Measurements from ENCODE around the gene DYNC2I2.

The DYNC2I2 gene

GRCh38 chr9:128633601-128634000 is 23.0 kb downstream of the DYNC2I2 start:
- DNase-seq (ENCODE audit: low spot score), result no peak
- TF ChIP-seq CTCF (IDR thresholded peaks at IDR 0.05; ENCODE audit: extremely low read depth, missing control alignments), result no peak

GRCh38 chr9:128633057-128633456 is 23.6 kb downstream of the DYNC2I2 start:
- DNase-seq (ENCODE audit: low spot score), result no peak
- no peak for TF ChIP-seq CTCF (IDR thresholded peaks at IDR 0.05; ENCODE audit: extremely low read depth, missing control alignments)

GRCh38 chr9:128632486-128632885 is 24.2 kb downstream of the DYNC2I2 start:
- TF ChIP-seq CTCF (IDR thresholded peaks at IDR 0.05; ENCODE audit: extremely low read depth, missing control alignments), result no peak
- DNase-seq (ENCODE audit: low spot score), result no peak

- no peak for TF ChIP-seq CTCF (IDR thresholded peaks at IDR 0.05; ENCODE audit: extremely low read depth, missing control alignments)
Observed at GRCh38 chr9:128632066-128632465, 24.6 kb downstream of the DYNC2I2 start.

GRCh38 chr9:128631636-128632035 is 25.0 kb downstream of the DYNC2I2 start:
- no peak for TF ChIP-seq CTCF (IDR thresholded peaks at IDR 0.05; ENCODE audit: extremely low read depth, missing control alignments)

More at GRCh38 chr9:128632066-128632465, 24.6 kb downstream of the DYNC2I2 start:
- DNase-seq (ENCODE audit: low spot score), result no peak

GRCh38 chr9:128629852-128630545 is 26.6 kb downstream of the DYNC2I2 start:
- DNase-seq (ENCODE audit: low spot score), result no peak
- no peak for TF ChIP-seq CTCF (IDR thresholded peaks at IDR 0.05; ENCODE audit: extremely low read depth, missing control alignments)

More at GRCh38 chr9:128631636-128632035, 25.0 kb downstream of the DYNC2I2 start:
- no peak for DNase-seq (ENCODE audit: low spot score)

- DNase-seq (ENCODE audit: low spot score), result no peak
- no peak for TF ChIP-seq CTCF (IDR thresholded peaks at IDR 0.05; ENCODE audit: extremely low read depth, missing control alignments)
Observed at GRCh38 chr9:128629136-128629535, 27.5 kb downstream of the DYNC2I2 start.
